Body of pancreas (tissue), 4 donors: ENCODE results near the gene CCL8.

Experiments
- CTCF ChIP-seq, 7 experiments: fragments of 450-650 bp in 4 of 7; fragments of 200-600 bp in 3 of 7; sonication (generic) in 3 of 7; IDR thresholded peaks; one replicate each; pipeline ENCODE4 v1.5.1; 2016 to 2019; ENCODE audit warnings: antibody characterized with exemption in 7 of 7
- POLR2A ChIP-seq, 3 donors: fragments of 450-650 bp; IDR thresholded peaks; one replicate each; pipeline ENCODE4 v1.6.1; 2016; ENCODE audit warnings: antibody characterized with exemption in 3 of 3, mild to moderate bottlenecking in 2 of 3

- TF ChIP-seq POLR2A (IDR thresholded peaks at IDR 0.05) (no peak), CTCF (IDR thresholded peaks at IDR 0.05) (no peak)
Observed at GRCh38 chr17:34302636-34303035, 16.6 kb upstream of the CCL8 start.
